NAMALWA (cell line): ENCODE results near the gene ZNF536.

Experiments
- DNase-seq: peaks from one replicate; pipeline ENCODE4 v3.0.0-alpha.2; 2015; ENCODE audit warnings: low spot score

Gene ZNF536

DNA sequence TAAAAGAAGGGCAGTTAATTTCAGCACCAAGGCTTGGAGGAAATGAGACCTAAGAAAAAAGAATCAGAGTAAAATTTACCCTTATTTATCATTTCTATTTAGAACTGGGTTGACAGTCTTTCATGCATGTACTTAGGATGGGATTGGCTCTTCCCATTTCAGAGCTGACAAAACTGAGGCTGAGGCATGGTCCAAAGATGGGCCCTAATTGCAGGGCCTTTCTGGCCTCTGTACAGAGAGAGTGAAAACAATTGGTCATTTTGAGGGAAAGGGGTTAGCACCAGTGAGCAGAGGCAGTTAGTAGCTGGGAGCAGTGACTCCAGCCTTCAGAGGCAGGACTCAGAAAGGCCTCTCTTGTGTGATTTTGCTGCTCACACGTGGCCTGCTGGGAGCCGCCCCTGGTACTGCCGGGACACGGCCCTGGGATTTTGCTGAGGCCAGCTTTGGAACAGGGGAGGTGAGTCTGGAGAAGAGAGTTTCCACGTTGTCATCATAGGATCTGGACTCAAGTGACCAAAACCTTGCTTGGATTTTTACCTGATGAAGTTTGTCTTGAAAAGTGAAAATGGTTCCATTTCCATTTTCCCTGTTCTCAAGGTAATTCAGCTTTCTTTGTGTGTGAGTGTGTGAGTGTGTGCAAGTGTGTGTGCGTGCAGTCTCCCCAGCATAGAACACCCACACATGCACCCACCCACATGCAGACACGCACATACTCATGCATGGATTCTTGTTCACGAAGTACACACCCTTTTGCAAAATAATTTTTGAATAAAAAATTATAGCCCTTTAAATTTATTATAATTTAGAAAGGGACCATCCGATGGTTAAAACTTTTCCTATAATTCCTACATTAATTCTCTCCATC lies at the start of gene ZNF536:
Gene ZNF536, plus strand, starts transcription at position 425 of the 865 bp plus-strand sequence. CDS start 71,179 bp downstream, outside the sequence.
- DNase-seq = no peak

GRCh38 chr19:30322641-30323320 lies 49.4 kb upstream of the ZNF536 start:
- DNase-seq = no peak

DNA sequence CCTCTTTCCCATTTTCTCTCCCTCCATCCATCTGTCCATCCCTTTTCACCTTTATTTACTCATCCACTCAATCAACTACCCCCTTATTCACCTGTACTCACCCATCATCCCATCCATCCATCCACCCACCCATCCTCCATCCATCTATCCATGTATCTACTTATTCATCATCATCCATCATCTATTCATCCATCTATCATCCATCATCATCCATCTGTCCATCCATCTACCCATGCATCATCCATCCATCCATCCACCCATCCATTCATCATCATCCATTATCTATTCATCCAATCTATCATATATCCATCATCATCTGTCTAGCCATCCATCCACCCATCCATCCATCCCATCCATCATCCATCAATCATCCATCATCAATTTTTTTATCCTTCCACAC lies 48.3 kb upstream of the ZNF536 start:
- DNase-seq = no peak

- DNase-seq = no peak
These were observed 47.2 kb upstream of the ZNF536 start for GRCh38 chr19:30324982-30325381.

DNA sequence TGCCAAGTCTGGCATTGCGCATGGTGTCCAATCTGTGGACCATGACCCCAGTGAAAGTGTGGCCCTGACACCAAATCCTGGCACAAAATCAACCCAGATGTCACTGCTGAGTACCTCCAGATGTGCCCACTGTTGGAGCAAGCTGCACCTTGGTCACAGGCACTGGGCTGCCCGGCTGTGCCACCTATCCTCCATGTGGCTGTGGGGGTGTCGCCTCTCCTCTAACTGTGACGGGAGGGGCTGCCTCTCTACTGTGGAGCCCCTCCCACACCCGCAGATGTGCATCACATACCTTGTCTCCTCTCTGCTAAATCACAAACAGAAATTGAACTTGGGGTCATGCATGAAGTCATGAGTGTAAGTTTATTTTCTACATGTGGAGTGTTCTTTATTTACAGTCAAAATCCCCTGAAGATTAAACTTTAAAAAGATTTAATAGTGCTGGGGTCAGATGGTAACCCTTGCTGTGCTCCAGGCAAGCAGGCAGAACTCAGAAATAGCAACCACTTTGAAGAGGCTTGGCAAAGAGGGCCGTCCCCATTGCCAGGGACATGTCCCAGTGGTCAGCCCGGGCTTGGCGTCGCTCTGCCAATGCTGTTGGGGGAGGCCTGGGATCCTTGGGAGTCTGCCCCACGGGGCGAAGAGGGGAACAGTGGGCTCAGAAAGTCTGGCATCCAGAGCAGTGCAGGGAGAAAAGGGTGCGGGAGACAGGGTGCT lies 46.4 kb upstream of the ZNF536 start:
- no peak for DNase-seq

- DNase-seq = no peak
These were observed 45.8 kb upstream of the ZNF536 start for GRCh38 chr19:30326393-30326710.

DNA sequence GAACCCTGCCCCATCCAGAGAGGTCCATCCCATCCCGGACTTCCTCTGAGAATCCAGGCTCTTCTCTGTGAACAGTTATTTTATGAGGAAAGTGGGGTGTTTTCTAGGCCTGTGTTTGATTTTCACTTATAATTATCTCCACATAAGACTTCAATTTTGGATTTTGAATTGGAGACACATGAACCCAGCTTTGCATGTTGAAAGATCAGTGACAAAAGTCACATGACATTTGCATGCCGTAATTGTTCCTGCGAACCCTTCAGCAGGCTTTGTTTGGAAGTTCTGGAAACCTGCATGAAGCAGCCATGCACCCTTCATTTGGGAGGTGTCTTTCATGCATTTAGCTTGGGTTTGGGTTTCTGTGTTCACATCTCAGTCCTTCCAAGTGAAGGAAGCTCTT lies 44.9 kb upstream of the ZNF536 start:
- DNase-seq = no peak

DNA sequence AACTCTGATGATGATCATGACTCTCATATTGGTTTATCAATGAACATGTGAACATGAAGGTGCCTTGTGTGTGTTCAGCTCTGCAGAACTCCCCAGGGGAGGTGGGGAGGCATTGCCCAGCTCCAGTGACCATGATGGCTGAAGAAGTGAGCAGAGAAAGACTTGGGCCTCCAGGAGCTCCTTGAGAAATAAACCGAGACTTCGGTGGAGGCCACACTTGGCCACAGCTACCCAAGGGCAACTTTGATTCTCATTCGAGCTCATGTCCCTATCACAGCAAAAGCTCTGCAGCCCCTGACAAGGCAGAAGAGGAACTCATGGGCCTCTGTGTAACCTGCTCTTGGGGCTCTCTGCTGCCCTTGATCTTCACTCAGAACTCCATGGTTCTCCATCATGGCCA lies 44.1 kb upstream of the ZNF536 start:
- no peak for DNase-seq

GRCh38 chr19:30330266-30330665 lies 41.9 kb upstream of the ZNF536 start:
- no peak for DNase-seq

DNA sequence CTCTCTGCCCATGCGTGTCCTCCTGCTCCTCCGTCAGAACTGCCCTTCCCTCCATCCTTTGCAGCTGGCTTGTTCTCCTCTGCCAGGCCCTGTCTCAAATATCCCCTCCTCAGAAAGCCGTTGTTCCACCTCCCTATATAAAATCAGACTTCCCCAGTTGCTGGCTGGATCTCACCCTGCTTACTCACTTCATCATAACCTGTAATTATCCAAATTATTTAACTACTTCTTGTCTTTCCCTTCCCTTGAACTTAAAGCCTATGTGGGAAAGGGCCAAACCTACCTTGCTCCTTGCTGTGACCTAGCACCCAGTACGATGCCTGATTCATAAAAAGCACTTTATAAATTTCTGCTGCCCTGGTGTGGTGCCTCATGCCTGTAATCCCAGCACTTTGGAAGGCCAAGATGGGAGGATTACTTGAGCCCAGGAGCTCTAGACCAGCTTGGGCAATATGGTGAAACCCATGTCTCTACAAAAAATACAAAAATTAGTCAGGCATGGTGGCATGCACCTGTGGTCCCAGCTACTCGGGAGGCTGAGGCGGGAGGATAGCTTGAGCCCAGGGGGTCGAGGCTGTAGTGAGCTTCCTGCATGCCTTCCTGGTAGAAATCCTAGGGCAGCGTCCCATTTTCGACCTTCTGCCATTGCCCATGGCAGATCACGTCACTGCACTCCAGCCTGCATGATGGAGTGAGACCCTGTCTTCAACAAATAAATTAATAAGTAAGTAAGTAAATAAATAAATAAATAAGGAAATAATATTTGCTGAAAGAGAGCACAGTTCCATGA lies 39.5 kb upstream of the ZNF536 start:
- no peak for DNase-seq

GRCh38 chr19:30333291-30334065 lies 38.7 kb upstream of the ZNF536 start:
- DNase-seq = no peak

GRCh38 chr19:30334841-30335240 lies 37.3 kb upstream of the ZNF536 start:
- DNase-seq = no peak

DNA sequence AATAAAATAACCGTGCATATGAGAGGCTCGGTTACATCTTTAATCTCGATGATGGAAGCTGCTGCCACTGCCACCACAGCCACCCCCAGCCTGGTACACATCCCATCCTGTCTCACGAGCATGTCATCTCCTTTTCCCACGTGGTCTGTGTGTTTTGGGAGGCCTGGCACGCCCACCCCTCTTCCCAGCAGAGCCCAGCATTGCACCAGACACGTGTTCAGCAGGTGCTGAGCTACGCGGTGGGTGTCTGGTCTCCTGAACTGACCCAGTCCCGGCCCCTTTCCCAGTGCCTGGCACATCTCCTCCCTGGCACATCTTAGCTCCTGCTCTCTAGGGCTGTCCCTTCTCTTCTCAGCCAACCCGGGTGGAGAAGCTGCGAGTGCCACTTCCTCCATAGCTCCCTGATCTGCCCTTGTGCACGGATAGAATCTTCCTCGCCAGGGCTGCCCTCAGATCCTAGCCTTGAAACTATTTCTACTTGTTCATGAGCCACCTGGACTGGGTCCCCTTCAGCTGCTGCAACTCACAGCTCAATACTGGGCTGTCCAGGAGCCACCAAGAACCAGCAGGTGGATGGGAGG lies 36.8 kb upstream of the ZNF536 start:
- DNase-seq = no peak

DNA sequence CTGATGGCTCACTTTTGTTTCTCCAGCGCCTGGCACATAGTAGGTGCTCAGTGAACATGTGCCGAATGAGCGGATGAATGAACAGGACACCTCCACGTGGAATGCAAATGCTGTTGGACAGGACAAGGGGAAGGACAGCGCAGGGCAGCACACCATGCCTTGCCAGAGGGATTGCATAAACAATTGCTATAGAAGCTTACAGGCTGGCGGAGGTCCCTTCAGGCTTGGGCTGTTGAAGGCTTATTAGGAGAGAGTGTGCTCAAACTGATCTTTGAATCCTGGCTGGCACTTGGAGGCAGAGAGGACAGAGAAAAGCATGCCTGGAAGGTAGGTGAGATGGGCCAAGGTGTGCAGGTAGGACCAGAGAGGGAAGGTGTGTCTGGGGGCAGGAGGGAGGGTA lies 35.9 kb upstream of the ZNF536 start:
- no peak for DNase-seq

DNA sequence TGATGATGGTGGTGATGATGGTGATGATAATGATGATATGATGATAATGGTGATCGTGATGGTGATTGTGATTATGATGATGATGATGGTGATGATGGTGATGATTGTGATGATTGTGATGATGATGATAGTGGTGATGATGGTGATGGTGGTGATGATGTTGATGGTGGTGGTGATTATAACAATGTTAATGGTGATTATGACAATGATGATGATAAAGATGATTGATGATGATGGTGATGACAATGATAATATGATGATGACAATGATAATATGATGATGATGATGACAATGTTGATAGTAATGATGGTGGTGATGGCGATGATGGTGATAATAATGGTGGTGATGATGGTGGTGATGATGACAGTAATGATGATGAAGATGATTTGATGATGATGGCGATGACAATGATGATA lies 34.1 kb upstream of the ZNF536 start:
- DNase-seq = no peak

- no peak for DNase-seq
These were observed 33.1 kb upstream of the ZNF536 start for GRCh38 chr19:30338878-30339623.

- no peak for DNase-seq
These were observed 32.3 kb upstream of the ZNF536 start for GRCh38 chr19:30339624-30340525.

DNA sequence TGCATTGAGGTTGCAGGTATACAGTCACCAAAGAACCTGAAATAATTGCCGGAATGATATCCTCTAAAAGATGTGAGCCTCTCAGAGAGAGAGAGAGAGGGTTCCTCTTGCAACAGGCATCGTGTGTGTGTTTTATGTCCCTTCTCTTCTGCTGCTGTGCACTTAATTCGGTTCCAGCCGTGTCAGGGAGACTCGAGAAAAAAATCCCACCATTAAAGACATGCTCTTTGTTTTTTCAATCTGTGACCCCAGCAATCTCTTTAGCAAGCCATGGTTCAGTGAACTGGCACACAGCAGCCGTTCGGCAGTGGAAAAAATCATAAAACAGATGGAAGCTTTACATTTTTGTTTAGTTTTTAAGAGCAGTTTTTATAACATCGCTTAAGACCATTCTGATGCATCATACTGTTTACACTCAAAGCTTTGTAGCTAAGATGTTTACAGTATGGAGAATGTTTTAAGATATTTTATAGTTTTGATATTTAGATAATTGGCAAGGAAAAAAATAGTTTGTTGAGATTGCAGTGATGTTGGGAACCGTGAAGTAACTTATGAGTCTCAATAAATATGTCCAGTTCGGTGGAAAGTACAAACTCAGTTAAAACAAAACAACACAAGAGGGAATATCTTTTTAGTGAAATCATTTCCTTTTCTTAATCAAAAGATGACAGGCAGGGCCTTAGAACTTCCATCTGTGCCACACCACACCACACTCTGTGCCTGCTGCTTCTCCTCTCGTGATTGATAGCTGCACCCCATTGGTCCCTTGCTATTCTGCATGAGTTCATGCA lies 31.2 kb upstream of the ZNF536 start:
- DNase-seq = no peak
